ENCODE measurements around the gene PRKRA. TPM values are rescaled to one million over a fixed set of nuclear protein-coding genes. Genes with fewer than 3 reads are reported as not detected.

Gene PRKRA
- total and polyA plus RNA-seq, 9 of the 15 experiments (the other 6 are each of a cell fraction or from before 2014, with no cell fraction given): 14.1 to 78.1 (median 52.3) TPM

- TF ChIP-seq SNAPC5 (CRISPR knock-in tag; IDR thresholded peaks at IDR 0.05): no peak
- no peak for TF ChIP-seq KLF13 (tag; IDR thresholded peaks at IDR 0.05; ENCODE audit: borderline replicate concordance, low read depth)
- TF ChIP-seq LARP7 (IDR thresholded peaks at IDR 0.05): no peak
- no peak for TF ChIP-seq DIDO1 (tag; IDR thresholded peaks at IDR 0.05; ENCODE audit: low read depth)
- TF ChIP-seq ZNF696 (CRISPR knock-in tag; conservative IDR thresholded peaks at IDR 0.05): no peak
- no peak for TF ChIP-seq EWSR1 (IDR thresholded peaks at IDR 0.05; ENCODE audit: borderline replicate concordance, low read depth, partially characterized antibody)
- TF ChIP-seq ZNF212 (CRISPR knock-in tag; IDR thresholded peaks at IDR 0.05): no peak
- TF ChIP-seq POLR2B (IDR thresholded peaks at IDR 0.05; ENCODE audit: low read depth, partially characterized antibody): peak; percentile 73
- no peak for TF ChIP-seq ZNF449 (CRISPR knock-in tag; IDR thresholded peaks at IDR 0.05)
- TF ChIP-seq YBX1 (IDR thresholded peaks at IDR 0.05): no peak
- TF ChIP-seq HMG20A (CRISPR knock-in tag; conservative IDR thresholded peaks at IDR 0.05): 0 out of 2 replicates have a peak, but pooled peaks have one; percentile 5
- no peak for TF ChIP-seq BRCA1 (IDR thresholded peaks at IDR 0.05)
- TF ChIP-seq BRCA1 (CRISPR knock-in tag; IDR thresholded peaks at IDR 0.05): no peak
- TF ChIP-seq TCF15 (CRISPR knock-in tag; IDR thresholded peaks at IDR 0.05): no peak
- TF ChIP-seq RNF219 (CRISPR knock-in tag; IDR thresholded peaks at IDR 0.05): no peak
- no peak for TF ChIP-seq BDP1 (IDR thresholded peaks at IDR 0.05; ENCODE audit: insufficient read depth, insufficient read length)
- TF ChIP-seq SRSF3 (IDR thresholded peaks at IDR 0.05; ENCODE audit: insufficient read depth, low read length): no peak
- TF ChIP-seq NBN (IDR thresholded peaks at IDR 0.05; ENCODE audit: low read depth): peak; percentile 72; the same call in 1 of the 2 replicates
- no peak for TF ChIP-seq ZNF23 (CRISPR knock-in tag; IDR thresholded peaks at IDR 0.05)
- TF ChIP-seq KHSRP (IDR thresholded peaks at IDR 0.05): 0 out of 2 replicates have a peak, but pooled peaks have one; percentile 10
- TF ChIP-seq ZKSCAN3 (CRISPR knock-in tag; IDR thresholded peaks at IDR 0.05): no peak
- TF ChIP-seq SMARCA5 (IDR thresholded peaks at IDR 0.05): 0 out of 2 replicates have a peak, but pooled peaks have one; percentile 27
Measured at GRCh38 chr2:178478439-178479274, 27.7 kb upstream of the PRKRA start, which contains the start of gene FKBP7 (continued).

Measured in K562 (cell line).